Measurements from ENCODE around the gene SYT9. TPM values are rescaled to one million over a fixed set of nuclear protein-coding genes. Genes with fewer than 3 reads are reported as not detected.

Gene SYT9
- total and polyA plus RNA-seq, 2 donors (not counting 1 experiment from before 2014, with no cell fraction given) = not detected

- H3K27ac Mint-ChIP-seq = no peak overlapping the region
- no peaks in the 10 kb centered on the region for H3K27me3 ChIP-seq (replicated peaks in 1 of 4; ENCODE audit: control extremely low read depth in 1 of 4, control insufficient read depth in 3 of 4, insufficient read depth in 4 of 4, low read length in 3 of 4)
- POLR2A ChIA-PET = no interaction called here
- H3K9me3 ChIP-seq (ENCODE audit: control extremely low read depth in 1 of 3, control insufficient read depth in 2 of 3, insufficient read depth in 1 of 3, low read length in 2 of 3) = no peaks in the 10 kb centered on the region
- H3K4me1 Mint-ChIP-seq = peaks cover 1% of the 10 kb centered on the region
- H3K27ac ChIP-seq (ENCODE audit: low read length in 2 of 2) = no peak overlapping the region
- no peak for DNase-seq
- H3K4me1 ChIP-seq (ENCODE audit: control insufficient read depth in 2 of 2, insufficient read depth in 2 of 2, low read length in 2 of 2) = no peaks in the 10 kb centered on the region
- CTCF ChIA-PET = interaction anchor here (1.0 kb wide), 1 partner anchor 95 kb away, joined by 5 read pairs; no protein-coding TSS in a partner anchor
- no peak overlapping the region for H3K4me3 Mint-ChIP-seq
- no peak overlapping the region for H3K4me2 ChIP-seq (replicated peaks; ENCODE audit: low read depth, low read length, poor library complexity, severe bottlenecking)
- WGBS (ENCODE audit: insufficient coverage) = 98% methylated on average over 12 of the region's 12 CpGs
- H3K9me3 Mint-ChIP-seq (ENCODE audit: insufficient read depth) = no peaks in the 10 kb centered on the region
- H3K27me3 Mint-ChIP-seq = no peaks in the 10 kb centered on the region
- H2AFZ ChIP-seq (ENCODE audit: insufficient read depth, low read depth, low read length, poor library complexity, severe bottlenecking) = no peak overlapping the region
- intact Hi-C loops (cut with micrococcal nuclease) = no loop called here
- H4K20me1 ChIP-seq (ENCODE audit: control insufficient read depth, insufficient read depth, low read length, poor library complexity, severe bottlenecking) = no peaks in the 10 kb centered on the region
- ATAC-seq (ENCODE audit: low read depth) = no peak
- TF ChIP-seq, protein P1, sequence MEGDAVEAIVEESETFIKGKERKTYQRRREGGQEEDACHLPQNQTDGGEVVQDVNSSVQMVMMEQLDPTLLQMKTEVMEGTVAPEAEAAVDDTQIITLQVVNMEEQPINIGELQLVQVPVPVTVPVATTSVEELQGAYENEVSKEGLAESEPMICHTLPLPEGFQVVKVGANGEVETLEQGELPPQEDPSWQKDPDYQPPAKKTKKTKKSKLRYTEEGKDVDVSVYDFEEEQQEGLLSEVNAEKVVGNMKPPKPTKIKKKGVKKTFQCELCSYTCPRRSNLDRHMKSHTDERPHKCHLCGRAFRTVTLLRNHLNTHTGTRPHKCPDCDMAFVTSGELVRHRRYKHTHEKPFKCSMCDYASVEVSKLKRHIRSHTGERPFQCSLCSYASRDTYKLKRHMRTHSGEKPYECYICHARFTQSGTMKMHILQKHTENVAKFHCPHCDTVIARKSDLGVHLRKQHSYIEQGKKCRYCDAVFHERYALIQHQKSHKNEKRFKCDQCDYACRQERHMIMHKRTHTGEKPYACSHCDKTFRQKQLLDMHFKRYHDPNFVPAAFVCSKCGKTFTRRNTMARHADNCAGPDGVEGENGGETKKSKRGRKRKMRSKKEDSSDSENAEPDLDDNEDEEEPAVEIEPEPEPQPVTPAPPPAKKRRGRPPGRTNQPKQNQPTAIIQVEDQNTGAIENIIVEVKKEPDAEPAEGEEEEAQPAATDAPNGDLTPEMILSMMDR (IDR thresholded peaks at IDR 0.05) = no peak
- TF ChIP-seq EZH2 (IDR thresholded peaks at IDR 0.05; ENCODE audit: borderline replicate concordance, insufficient read depth, low read depth, low read length, poor library complexity, severe bottlenecking) = no peak
- H3K36me3 ChIP-seq (replicated peaks in 1 of 2; ENCODE audit: control extremely low read depth in 1 of 2, control insufficient read depth in 1 of 2, extremely low read depth in 1 of 2, insufficient read depth in 2 of 2, low read length in 1 of 2) = peaks cover 0 to 2% of the 10 kb centered on the region in 2 experiments
- no peaks in the 10 kb centered on the region for H3K79me2 ChIP-seq (ENCODE audit: control insufficient read depth, insufficient read depth, low read length)
- no peak overlapping the region for H3K4me3 ChIP-seq (ENCODE audit: control extremely low read depth in 1 of 5, extremely low read depth in 1 of 5, insufficient read depth in 1 of 5, low read depth in 2 of 5, low read length in 4 of 5)
- H3K9ac ChIP-seq (ENCODE audit: low read length) = no peak overlapping the region
Measured at GRCh38 chr11:7448201-7448600, 196.5 kb downstream of the SYT9 start.

DNA sequence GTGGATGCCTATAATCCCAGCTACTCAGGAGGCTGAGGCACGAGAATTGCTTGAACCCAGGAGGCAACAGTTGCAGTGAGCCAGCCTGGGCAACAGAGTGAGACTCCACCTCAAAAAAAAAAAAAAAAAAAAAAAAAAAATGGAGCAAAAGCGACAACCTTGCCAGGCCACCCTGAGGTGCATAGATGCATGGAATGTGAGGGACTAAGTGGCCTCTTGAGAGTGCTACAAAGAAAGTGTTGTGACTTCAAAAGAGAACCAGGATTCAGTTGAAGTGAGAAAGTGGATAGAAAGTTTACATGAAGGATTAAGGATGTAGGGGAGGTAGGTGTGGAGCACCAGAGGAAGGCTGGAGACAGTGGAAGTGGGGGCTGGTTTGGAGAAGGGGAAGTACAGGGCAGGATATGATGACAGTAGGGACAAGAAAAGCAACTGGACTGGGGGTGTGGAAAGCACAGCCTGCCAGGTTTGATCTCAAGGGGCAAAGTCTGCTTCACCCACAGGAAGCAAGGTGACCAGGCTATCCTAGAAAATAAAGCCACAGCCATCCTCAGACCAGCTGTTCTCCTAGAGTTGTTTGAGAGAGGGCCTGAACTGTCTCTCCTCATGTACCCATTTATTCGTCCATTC lies 197.6 kb downstream of the SYT9 start:
- no peak overlapping the region for H3K9ac ChIP-seq (ENCODE audit: low read length)
- H3K9me3 Mint-ChIP-seq (ENCODE audit: insufficient read depth) = no peaks in the 10 kb centered on the region
- ChIA-PET CTCF (interaction anchor here (0.8 to 2.8 kb wide), 3 partner anchors 8 to 64 kb away, joined by 3 to 15 read pairs (median 3); partner anchors contain the start of gene PPFIBP2), POLR2A (no interaction called here)
- H3K79me2 ChIP-seq (ENCODE audit: control insufficient read depth, insufficient read depth, low read length) = no peaks in the 10 kb centered on the region
- no peaks in the 10 kb centered on the region for H3K4me1 ChIP-seq (ENCODE audit: control insufficient read depth in 2 of 2, insufficient read depth in 2 of 2, low read length in 2 of 2)
- no peaks in the 10 kb centered on the region for H3K9me3 ChIP-seq (ENCODE audit: control extremely low read depth in 1 of 3, control insufficient read depth in 2 of 3, insufficient read depth in 1 of 3, low read length in 2 of 3)
- H3K27me3 Mint-ChIP-seq = no peaks in the 10 kb centered on the region
- no peak overlapping the region for H3K4me3 Mint-ChIP-seq
- TF ChIP-seq EZH2 (IDR thresholded peaks at IDR 0.05; ENCODE audit: borderline replicate concordance, insufficient read depth, low read depth, low read length, poor library complexity, severe bottlenecking) = no peak
- TF ChIP-seq, protein P1 (IDR thresholded peaks at IDR 0.05) = no peak
- ATAC-seq (ENCODE audit: low read depth) (no peak), DNase-seq (no peak)
- no peak overlapping the region for H3K27ac ChIP-seq (ENCODE audit: low read length in 2 of 2)
- no peaks in the 10 kb centered on the region for H3K27me3 ChIP-seq (replicated peaks in 1 of 4; ENCODE audit: control extremely low read depth in 1 of 4, control insufficient read depth in 3 of 4, insufficient read depth in 4 of 4, low read length in 3 of 4)
- H3K27ac Mint-ChIP-seq = peak overlapping the region; percentile 1
- no peak overlapping the region for H3K4me2 ChIP-seq (replicated peaks; ENCODE audit: low read depth, low read length, poor library complexity, severe bottlenecking)
- H3K4me3 ChIP-seq (ENCODE audit: control extremely low read depth in 1 of 5, extremely low read depth in 1 of 5, insufficient read depth in 1 of 5, low read depth in 2 of 5, low read length in 4 of 5) = no peak overlapping the region
- WGBS (ENCODE audit: insufficient coverage) = 93% methylated on average over 2 of the region's 3 CpGs
- H3K4me1 Mint-ChIP-seq = peaks cover 1% of the 10 kb centered on the region
- no peak overlapping the region for H2AFZ ChIP-seq (ENCODE audit: insufficient read depth, low read depth, low read length, poor library complexity, severe bottlenecking)
- no peaks in the 10 kb centered on the region for H4K20me1 ChIP-seq (ENCODE audit: control insufficient read depth, insufficient read depth, low read length, poor library complexity, severe bottlenecking)
- intact Hi-C loops (cut with micrococcal nuclease) = no loop called here
- H3K36me3 ChIP-seq (replicated peaks in 1 of 2; ENCODE audit: control extremely low read depth in 1 of 2, control insufficient read depth in 1 of 2, extremely low read depth in 1 of 2, insufficient read depth in 2 of 2, low read length in 1 of 2) = peaks cover 0 to 2% of the 10 kb centered on the region in 2 experiments

Data from B cell (primary cell).